ENCODE results near the gene SMG6.

SMG6 gene

DNA sequence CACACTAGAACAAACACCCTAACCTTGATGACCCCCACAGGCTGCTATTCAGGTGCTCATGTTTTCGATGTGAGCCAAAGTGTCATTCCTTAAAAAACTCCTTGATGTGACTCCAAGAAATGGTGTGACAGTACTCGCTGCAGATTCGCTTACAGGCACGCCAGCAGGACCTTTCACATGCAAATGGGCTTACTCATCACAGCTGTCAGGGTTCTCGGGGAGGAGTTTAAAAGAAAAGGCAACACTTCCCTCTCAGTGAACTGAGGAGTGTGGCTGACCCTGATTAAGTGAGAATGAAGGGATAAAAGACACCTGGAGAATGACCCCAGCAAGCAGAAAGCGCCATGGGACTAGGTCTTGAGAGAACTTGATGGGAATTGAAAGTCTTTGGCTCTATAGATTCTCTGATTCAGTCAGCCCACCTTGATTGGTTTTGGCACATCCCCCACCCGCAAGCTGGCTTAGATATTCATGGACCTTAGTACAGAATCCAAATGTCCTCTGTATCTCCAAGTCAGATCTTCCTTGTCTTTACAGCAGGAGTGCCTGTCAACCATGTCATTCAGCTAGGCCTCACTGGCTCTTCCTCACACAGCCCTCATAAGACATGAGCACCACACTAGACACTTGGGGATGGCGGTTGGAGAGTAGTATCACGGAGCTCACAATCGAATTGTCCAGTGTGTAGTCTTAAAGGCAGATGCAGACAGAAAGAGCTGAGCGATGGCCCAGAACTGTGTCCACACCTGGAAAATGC, 166.1 kb downstream of the SMG6 start:
- no peak for DNase-seq

DNA sequence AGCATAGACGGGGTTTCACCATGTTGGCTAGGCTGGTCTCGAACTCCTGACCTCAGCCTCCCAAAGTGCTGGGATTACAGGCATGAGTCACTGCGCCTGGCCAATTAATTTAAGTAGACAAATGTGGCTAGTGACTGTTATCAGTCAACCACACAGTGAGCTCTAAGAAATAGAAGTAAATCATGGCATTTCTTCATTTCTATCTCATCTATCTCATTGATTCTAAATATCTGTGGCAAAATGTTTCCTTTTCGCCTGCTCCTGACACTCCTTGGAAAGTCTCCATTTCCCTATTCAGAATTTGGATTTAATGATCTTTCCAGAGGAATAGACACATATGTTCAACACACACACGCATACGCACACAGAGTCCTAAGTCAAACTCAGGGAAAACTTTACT, 167.3 kb downstream of the SMG6 start:
- no peak for DNase-seq

DNA sequence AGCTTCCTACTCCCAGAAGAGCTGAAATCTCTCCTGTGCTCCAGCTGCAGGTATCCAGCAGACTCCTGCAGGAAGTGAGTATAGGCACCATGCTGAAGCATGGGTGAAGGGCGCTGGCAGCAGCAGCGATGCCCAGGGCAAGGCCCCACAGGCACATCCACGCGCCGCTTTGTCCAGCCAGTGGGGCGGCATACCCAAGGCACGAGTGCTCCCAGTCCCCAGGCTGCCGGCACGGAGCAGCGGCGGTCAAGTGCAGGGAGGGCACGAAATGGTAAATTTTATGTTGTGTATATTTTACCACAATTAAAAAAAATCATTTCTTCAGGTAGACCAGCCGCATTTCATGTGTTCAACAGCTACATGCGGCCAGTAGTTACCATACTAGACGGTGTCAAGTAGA, 175.6 kb downstream of the SMG6 start:
- DNase-seq, result no peak

DNA sequence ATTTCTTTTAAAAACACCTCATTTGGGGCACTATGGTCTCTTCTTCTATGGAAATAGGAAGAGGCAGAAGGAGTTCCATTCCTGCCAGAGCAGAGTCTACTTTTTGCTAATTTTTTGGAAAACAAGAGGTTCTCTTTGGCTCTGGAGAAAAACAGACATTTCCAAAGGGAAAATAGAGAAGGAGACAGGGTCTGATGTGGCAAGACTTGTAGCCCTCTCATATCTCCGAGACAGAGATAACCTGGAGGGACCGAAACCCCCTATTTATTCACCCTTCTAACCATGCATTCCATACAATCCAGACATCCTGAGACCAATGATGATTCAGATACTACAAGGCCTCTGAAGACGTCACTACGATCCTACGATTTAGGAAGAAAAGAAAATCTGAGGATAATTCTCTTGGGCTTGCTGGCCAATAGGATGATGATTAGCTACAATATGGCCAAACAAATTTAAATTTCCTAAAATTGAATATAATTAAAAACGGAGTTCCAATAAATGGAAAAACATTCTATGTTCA, 178.5 kb downstream of the SMG6 start:
- no peak for DNase-seq

DNA sequence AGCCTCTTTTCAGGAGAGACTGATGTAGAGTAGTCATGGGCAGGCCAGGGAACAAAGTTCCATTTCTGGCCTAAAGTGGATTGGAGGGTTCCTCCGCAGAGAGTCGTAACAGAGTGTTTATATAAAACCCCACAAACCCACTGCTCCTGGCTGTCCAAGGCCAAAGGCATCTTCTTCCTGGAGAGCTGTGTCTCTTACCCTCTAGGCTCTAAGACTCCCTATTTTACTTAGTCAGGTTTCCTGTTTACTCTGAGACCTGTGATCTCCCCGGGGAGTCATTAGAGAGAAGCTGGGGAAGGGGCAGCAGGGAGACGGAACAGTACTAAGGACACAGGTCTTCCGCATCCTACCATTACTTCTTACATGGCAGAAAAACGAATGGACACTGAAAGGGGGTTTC, 179.2 kb downstream of the SMG6 start:
- no peak for DNase-seq

DNA sequence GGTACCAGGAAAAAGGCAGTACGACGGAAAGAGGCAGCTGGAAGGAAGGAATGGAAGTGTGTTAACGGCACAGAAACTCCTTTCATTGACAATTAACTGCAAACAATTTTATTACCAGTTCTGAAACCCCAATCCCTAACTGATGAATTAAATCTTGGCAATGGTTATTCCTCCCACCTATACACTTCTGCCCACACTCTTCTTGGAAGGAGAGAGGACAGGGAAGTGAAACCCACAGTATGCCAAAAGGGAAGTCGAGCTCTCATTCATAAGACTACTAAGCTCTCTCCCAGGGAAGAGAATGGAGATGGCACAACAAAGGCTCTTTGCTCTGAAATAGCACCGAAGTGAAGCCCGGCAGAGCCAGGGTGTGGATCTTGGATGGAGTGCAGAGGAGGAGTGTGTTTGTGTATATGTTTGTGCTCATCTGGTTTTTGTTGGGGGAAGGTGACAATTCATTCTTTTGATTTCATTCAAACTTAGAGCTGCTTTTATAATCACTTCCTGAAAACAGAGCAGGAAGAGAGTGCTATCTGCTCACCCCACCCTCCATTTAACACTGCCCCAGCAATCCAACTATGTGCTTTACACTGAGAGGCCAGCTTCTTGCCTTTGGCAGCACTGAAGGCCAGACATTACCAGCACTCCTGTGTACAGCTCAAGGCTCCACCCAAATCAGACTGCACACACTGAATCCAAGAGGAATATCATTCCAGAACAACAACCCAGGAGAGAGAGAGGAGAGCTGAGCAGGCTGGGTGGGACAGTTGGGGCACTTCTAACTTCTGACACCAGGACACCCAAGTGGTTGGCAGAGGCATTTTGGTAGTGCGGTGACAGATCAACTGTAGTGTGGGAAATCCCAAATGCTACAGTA, 180.0 kb downstream of the SMG6 start:
- DNase-seq, result no peak

DNA sequence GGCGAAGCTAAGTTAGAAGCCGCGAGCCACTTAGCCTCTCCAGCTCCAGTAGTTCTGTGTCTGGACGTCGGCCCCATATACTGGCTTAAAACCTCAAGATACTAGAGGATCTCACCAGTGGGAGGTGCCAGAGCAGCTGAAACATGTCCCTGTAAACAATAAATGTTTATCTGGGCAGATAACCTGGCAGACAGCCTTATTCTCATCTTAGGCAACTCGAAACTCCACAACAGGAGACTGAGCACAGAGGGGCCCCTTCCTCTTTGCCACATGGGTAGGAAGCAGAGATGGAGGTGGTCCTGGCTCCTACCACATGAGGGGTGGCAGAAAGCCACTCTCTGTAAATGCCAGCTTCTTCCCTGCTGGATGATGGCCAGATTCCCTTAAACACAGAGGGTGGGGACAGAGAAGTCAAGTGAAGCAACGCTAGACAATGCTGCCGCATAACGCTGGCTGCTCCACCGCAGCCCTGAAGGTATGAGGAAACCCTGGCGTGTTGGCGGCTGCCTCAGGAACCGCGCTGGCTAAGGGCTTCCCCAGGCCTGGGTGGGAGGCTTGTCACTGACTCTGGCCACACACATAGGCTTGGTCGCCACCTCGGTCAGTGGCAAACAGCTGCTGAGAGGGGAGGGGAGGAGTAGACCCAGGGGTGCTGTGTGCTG, 180.8 kb downstream of the SMG6 start:
- no peak for DNase-seq

DNA sequence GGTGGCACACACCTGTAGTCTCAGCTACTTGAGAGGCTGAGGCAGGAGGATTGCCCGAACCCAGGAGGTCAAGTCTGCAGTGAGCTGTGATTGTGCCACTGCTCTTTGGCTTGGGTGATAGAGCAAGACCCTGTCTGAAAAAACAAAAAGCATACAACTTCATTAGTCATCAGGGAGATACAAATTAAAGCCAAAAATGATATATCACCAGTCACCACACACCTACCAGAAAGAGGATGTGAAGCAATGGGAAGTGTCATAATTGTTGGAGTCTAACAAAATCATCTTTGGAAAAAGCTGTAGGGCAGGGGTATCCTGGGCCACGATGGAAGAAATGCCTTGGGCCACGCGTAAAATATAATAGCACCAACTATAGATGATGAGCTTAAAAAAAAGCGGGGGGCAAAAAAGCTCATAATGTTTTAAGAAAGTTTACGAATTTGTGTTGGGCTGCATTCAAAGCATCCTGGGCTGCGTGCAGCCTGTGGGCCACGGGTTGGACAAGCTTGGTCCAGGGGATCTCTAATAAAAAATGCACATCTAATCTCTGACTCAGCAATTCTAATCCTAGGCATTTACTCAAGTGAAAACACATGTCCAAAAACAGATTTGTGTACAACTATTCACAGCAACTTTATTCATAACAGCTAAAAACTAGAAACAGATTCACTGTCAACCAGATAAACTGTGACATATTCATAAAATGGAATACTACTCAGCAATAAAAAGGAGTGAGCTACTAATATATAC, 182.8 kb downstream of the SMG6 start:
- DNase-seq, result no peak

DNA sequence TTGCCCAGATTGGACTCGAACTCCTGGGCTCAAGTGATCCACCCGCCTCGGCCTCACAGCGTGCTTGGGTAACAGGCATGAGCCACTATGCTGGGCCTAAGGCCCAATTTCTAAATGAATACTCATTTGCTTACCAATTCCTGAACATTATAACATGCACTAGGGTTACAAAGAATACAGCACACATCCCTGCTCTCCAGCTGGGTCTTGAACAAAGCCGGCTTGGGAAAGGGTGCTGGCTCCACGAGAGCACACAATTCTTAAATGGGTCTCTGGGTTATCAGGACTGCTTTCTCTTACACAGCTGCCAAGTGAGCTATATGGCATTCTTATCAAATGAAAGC, 190.3 kb downstream of the SMG6 start:
- no peak for DNase-seq

DNA sequence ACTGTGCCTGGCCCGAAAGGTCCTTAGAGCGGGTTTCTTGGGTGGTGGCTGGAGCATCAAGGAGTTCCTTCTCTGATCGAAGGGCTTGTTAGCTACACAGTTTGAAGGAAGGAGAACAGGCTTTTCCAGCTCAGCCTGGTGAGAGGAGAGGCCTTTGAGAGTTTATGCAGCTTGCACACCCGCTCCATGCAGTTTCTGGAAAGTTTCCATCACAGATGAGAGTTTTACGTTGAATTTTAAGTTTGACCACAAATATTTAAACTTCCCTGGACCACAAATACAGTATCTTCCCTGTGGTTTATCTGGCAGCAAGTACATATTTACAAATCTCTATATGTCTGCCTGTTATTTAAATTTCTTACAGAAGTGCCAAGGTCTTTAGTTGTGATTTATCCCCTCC, 191.9 kb downstream of the SMG6 start:
- no peak for DNase-seq

DNA sequence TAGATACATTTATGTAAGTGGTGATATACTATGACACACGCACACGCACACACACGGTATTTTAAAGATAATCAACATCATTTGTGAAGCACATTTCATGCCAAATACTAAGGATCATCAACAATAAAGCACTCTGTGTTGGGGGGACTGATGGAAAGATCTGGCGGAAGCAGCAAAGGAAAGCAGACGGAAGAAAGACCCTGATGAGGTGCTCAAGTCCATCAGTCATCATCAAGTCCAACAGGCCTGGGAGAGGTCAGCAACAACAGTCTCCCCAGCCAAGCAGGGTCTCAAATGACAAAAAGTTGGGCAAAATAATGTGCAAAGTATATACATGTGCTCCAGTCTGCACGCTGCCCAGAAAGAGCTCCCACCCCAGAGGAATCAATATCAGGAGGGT, 193.1 kb downstream of the SMG6 start:
- DNase-seq, result no peak

DNA sequence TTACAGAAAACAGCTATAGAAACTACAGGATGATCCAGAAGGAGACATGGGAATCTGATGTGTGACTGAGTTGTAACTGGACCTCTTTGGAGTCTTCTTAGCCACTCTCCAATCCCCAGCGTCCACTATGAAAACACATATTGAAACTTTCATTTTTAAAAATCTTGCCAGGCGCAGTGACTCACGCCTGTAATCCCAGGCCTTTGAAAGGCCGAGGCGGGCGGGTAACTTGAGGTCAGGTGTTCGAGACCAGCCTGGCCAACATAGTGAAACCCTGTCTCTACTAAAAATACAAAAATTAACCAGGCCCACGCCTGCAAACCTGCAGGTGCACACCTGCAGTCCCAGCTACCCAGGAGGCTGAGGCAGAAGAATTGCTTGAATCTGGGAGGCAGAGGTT, 195.4 kb downstream of the SMG6 start:
- DNase-seq, result no peak

DNA sequence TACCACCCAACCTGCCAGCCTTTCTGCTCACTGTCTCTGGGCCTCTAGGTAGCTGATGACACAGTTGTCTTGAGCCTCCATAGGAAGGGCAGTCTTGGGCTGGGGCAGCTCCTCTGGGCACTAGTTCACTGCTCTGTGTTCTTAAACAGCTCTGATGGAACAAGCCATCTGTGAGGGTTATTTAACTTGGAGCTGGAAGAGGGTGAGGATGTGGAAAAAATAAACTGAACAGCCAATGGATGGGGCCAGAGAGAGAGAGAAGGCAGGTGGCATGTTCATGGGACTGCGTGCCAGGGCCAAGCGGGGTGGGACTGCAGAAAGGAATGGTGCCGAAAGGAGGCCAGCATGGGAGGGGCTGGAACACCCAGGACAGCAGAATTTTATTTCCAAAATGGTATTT, 196.1 kb downstream of the SMG6 start:
- DNase-seq, result no peak

DNA sequence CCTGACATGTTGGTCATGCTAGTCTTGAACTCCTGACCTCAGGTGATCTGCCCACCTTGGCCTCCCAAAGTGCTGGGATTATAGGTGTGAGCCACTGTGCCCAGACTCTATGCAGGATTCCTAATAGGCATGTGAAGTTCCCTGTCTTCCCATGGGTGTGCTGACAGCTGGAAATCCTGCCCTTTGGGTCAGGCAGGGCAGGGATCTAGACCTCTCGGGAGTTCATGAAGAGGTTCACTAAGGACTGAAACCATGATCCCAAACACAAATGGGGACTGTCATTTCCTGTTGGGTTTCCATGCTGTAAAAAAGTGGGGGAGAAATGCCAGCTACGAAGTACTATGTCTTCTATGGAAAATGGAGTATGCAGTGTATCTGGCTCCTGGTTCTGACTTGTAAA, 196.5 kb downstream of the SMG6 start:
- DNase-seq, result no peak

DNA sequence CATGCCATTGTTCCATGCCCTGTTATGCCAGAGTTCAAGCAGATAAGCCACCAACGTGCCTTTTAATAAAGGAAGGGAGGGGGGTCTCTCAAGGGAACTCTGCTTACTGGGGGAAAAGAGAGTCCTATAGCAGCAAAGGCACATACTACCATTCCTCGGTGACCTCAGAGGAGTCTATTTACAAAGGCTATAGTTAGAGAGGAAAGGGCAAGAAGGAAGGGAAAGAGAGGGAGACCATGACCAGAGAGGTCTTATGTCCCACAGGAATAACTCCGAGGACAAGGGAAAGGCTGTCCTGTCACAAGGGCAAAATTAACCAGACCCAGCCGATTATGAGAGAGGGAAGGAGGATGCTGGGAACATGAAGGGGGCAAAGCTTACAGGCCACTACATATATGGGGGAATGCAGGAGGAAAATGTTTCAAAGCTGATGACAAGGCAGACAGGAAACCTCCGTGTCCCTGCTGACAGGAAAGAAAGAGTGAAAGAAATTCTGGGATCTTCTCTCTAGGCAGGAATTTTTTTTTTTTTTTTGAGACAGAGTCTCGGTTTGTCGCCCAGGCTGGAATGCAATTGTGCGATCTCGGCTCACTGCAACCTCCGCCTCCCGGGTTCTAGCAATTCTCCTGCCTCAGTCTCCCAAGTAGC, 197.2 kb downstream of the SMG6 start:
- no peak for DNase-seq

DNA sequence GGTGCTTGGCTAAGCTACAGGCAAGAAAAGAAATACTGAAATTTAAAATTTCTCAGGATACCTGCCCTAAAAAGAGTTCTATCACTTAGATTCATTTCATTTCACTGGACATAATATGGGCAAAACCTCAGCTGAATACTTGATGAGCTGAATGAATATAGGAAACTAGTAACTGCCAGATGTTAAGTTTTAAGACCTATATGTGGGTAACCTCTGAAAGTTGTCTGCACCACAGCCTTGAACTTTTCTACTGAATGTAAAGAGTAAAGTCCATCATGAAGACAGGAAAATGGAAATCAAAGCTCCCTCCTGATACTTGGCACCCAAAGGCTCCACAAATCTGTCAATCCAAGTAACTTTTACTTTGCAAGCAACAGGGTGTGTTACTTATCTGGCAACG, 197.9 kb downstream of the SMG6 start:
- no peak for DNase-seq

DNA sequence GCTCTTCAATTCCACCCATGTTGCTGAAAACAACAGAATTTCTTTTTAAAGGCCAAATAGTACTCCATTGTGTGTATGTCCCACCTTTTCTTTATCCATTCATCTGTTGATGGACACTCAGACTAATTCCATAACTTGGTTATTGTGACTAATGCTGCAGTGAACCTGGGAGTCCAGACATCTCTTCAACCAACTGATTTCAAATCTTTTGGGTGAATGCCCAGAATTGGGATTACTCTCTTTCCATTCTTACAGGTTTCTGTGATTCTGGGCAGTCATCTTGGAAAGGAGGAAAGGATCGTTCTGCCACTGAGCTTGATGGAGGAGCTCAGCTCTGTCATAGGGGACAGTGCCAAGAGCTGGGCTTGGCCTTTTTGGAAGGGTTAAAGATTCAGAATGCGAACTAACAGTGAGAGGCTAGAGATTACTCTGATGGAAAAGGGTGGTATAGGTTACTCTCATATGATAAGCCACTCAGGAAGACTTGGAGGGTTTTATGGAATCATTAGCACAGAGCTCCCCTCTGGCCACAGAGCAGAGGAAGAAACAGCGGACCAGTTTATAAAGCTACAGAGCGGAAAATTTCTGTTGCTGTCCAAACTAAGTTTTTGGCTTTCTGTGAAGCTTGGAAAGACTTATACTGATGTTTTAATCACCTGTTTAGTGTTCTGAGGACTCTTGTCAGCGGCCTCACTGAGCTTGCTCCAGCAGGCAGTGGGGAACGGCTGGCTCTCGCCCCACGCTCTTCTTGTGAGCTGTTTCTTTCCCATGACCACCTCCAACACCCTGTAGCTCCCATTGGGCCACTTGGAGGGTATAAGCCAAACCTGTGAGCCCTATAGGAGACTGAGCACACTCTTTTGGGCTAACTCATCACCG, 200.4 kb downstream of the SMG6 start:
- no peak for DNase-seq

DNA sequence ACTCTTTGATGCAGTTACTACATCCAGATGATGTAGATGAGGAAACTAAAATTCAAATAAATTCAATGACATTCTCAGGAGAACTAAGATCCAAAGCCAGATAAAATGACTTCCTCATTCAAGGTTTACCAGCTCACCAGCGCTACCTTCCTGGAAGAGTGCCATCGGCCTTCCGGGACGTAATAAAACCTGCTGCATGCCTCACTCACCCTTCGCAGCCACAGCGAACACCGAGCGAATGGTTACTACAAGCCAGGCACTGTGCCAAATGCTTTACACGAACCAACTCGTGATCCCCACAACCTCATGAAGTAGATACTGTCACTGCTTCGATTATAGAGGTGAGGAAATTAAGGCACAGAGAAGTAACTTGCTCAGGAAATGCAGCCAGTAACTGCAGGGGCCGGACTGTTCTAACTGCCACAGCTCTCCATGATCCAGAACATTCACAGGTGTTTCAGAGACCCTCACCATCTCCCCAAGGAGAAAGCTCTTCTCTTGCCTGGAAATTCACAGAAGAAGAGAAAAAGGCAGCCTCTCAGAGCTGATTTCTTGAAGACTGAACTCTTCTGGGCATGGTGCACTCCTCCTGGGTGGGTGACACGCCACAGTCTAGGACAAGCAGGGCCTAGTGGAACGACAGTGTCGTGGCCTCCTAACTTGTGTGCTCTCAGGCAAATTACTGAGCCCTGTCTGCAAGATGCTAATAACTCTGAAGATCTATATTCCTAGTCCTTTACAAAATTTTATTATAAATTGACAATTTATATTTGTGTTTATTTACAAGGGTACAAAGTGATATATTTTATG, 201.9 kb downstream of the SMG6 start:
- DNase-seq, result peak; percentile 28

DNA sequence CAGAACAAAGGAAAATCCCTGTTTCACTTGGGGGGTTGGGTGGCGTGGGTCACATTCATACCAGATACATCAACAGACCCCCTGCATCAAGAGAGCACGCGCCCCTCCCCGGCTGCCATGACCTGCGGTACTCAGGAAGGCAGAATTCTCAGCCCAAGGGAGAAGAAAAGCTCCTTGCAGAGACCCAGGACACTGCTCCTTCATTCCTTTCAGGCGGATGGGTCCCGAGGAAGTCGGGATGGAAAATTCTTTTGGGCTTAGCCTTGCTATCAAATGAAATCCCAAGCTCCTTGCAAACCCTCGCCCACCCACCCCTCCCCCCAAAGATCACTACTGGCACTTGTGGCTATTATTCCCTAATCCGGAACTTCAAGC, 208.1 kb downstream of the SMG6 start:
- DNase-seq, result no peak

DNA sequence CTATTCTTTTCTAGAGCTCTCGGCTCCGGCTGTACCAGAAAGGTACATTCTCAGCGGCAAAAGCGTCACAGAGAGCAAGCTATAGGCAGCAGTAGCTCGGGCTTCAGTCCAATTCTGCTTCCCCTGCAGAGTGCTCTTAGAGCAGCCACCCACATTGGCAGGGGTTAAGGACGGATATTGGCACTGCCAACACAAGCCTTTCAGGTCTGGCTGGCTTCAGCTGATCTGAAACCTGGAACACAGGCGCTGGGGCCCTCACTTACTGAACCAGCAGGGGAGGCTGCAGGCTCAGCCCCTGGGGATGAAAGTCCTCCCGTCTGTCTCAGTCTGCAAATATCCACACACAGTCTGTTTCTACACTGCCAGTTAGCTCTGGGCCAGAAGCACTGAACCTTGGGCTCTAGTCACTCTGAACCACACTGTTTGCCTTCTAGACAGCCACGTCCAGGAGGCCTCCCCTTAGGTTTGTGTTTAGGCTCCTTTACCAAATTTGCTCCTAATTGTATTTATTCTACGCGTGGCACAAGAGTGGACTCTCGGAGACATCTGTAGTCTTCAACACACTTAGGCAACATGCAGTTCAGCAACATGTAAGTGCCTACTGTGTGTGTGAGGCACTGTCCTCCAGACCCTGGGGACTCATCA, 208.6 kb downstream of the SMG6 start:
- DNase-seq, result no peak
